ENCODE measurements around the gene HPGD.
"Not testable (repeated sequence)": the region's sequence is repeated elsewhere in the genome, so short reads cannot be mapped to it uniquely, and the experiment has no call there.

The HPGD gene

GRCh38 chr4:174526731-174527130 is 4.4 kb upstream of the HPGD start:
- DNase-seq (ENCODE audit: low spot score) = no peak

- DNase-seq (ENCODE audit: low spot score) = no peak
Observed at GRCh38 chr4:174524242-174524641, 2.0 kb upstream of the HPGD start.

GRCh38 chr4:174523025-174523693 is 871 bp upstream of the HPGD start:
- no peak for DNase-seq (ENCODE audit: low spot score)

- peak; percentile 5 for DNase-seq (ENCODE audit: low spot score)
Observed at GRCh38 chr4:174521800-174522182, 497 bp downstream of the HPGD start.

- DNase-seq (ENCODE audit: low spot score) = no peak
Observed at GRCh38 chr4:174520660-174521059, 1.6 kb downstream of the HPGD start.

- DNase-seq (ENCODE audit: low spot score) = no peak
Observed at GRCh38 chr4:174517502-174518445, 4.5 kb downstream of the HPGD start.

GRCh38 chr4:174516794-174517193 is 5.5 kb downstream of the HPGD start:
- no peak for DNase-seq (ENCODE audit: low spot score)

GRCh38 chr4:174516345-174516744 is 5.9 kb downstream of the HPGD start:
- DNase-seq (ENCODE audit: low spot score) = no peak

GRCh38 chr4:174512745-174513144 is 9.5 kb downstream of the HPGD start:
- no peak for DNase-seq (ENCODE audit: low spot score)

GRCh38 chr4:174505892-174506291 is 16.4 kb downstream of the HPGD start:
- DNase-seq (ENCODE audit: low spot score) = no peak

- no peak for DNase-seq (ENCODE audit: low spot score)
Observed at GRCh38 chr4:174505007-174505406, 17.3 kb downstream of the HPGD start.

- DNase-seq (ENCODE audit: low spot score) = no peak
Observed at GRCh38 chr4:174503079-174503715, 19.1 kb downstream of the HPGD start.

GRCh38 chr4:174496631-174497432 is 25.5 kb downstream of the HPGD start:
- DNase-seq (ENCODE audit: low spot score) = no peak

GRCh38 chr4:174495626-174496025 is 26.7 kb downstream of the HPGD start:
- DNase-seq (ENCODE audit: low spot score) = no peak

- DNase-seq (ENCODE audit: low spot score) = no peak
Observed at GRCh38 chr4:174494726-174495125, 27.6 kb downstream of the HPGD start.

- DNase-seq (ENCODE audit: low spot score) = no peak
Observed at GRCh38 chr4:174494146-174494545, 28.1 kb downstream of the HPGD start.

- no peak for DNase-seq (ENCODE audit: low spot score)
Observed at GRCh38 chr4:174490451-174490961, 31.8 kb downstream of the HPGD start.

GRCh38 chr4:174488368-174488767 is 33.9 kb downstream of the HPGD start:
- not testable (repeated sequence) for DNase-seq (ENCODE audit: low spot score)

GRCh38 chr4:174485025-174485424 is 37.3 kb downstream of the HPGD start:
- DNase-seq (ENCODE audit: low spot score) = no peak

GRCh38 chr4:174483792-174484191 is 38.5 kb downstream of the HPGD start:
- no peak for DNase-seq (ENCODE audit: low spot score)

GRCh38 chr4:174479140-174479539 is 43.1 kb downstream of the HPGD start:
- DNase-seq (ENCODE audit: low spot score) = no peak

GRCh38 chr4:174475528-174475927 is 46.8 kb downstream of the HPGD start:
- no peak for DNase-seq (ENCODE audit: low spot score)

All from activated CD4-positive, alpha-beta T cell treated with anti-CD3 and anti-CD28 coated beads, Interleukin-2, Interleukin-4, amounts not matched to agents 100 ng/mL and 50 ng/mL, durations not matched to agents 16 hours and 8 hours (primary cell).